HG03064 (cell line): Measurements from ENCODE around the gene PXYLP1.
"Not testable (repeated sequence)": the region's sequence is repeated elsewhere in the genome, so short reads cannot be mapped to it uniquely, and the experiment has no call there.

ENCODE experiments used
- ATAC-seq: cut with Tn5 transposase; IDR thresholded peaks from one replicate; pipeline ENCODE4 v1.9.1; 2021; ENCODE audit warnings: low read depth; ENCODE audit not compliant: unreplicated experiment

The PXYLP1 gene

GRCh38 chr3:141231101-141231951 is at the start of gene PXYLP1:
Gene PXYLP1, plus strand, starts transcription at chr3:141231825. Its CDS starts 28,351 bp downstream, at chr3:141260176.
- ATAC-seq, result peak; percentile 99

GRCh38 chr3:141183606-141184005 is 48.0 kb upstream of the PXYLP1 start:
- ATAC-seq, result no peak

DNA sequence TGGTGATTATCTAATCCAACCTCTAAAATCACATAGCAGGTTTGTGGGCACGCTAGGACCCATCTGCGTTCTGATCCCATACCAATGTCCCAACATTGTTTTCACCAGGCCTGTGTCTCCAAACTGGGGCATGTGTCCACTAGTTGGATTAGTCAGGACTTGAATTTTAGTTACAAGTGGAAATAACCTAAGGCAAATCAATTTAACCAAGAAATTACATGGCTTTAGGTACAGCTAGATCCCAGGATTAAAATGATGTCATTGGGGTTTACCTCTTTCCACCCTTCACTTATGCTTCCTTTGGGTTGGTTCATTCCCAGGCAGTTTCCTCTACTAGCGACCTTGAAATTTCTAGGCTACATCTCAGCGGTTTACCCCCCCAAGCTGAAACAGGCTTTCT is 47.2 kb upstream of the PXYLP1 start:
- no peak for ATAC-seq

DNA sequence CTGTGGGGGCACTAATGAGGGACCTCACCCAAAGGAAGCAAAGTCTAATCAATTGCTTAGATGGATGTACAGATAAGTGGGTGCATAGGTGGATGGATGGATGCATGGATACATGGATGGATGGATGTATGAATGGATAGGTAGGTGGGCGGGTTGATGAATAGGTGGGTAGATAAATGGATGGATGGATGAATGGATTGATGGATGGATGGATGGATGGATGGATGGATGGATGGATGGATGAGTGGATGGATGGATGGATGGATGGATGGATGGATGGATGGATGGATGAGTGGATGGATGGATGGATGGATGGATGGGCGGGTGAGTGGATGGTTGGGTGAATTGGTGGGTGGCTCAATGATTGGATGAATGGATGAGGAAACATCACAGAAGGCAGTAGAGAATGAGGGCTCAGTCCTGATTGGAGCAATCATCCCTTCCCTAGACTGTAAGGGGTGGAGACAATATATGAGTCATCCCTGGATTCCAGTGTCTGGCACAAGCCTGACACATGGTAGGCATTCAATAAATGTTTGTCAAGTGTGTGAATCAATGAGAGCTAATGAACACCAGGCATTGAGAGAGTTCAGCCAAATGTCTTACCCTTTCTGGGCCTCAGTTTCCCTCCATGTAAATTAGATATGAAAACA is 40.4 kb upstream of the PXYLP1 start:
- ATAC-seq, result no peak

GRCh38 chr3:141192345-141192744 is 39.3 kb upstream of the PXYLP1 start:
- ATAC-seq, result peak; percentile 100

DNA sequence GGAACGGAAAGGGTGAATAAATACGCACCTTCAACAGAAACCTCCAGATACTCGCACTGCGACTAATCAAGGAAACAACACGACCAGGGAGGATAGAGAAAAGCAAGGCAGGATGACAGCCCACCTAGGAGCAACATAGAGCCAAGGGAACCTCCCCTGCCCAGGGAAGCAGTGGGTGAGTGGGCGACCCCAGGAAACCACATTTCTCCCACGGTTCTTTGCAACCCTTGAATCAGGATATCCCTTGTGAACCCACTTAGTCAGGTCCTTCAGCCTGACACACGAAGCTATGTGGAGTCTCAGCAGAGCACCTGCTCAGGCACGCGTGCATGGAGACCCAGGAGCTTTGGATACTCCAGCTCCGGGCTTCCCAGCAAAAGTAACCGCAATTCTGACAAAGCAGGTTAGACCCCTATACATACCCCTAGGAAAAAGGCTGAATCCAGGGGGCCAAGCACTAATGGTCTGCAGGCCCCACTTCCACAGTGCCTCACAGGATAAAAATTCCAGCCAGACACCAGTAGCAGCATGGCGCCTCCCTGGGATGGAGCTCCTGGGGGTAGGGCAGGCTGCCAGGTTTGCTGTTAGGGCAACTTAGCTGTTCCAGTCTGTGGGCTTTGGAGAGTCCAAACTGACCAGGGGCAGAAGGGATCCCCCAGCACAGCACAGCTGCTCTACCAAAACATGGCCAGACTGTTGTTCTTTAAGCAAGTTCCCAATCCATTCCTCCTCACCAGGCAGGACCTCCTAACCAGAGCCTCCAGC is 38.4 kb upstream of the PXYLP1 start:
- no peak for ATAC-seq

GRCh38 chr3:141201122-141201521 is 30.5 kb upstream of the PXYLP1 start:
- no peak for ATAC-seq

GRCh38 chr3:141202682-141203081 is 28.9 kb upstream of the PXYLP1 start:
- ATAC-seq, result no peak

GRCh38 chr3:141203866-141204265 is 27.8 kb upstream of the PXYLP1 start:
- no peak for ATAC-seq

DNA sequence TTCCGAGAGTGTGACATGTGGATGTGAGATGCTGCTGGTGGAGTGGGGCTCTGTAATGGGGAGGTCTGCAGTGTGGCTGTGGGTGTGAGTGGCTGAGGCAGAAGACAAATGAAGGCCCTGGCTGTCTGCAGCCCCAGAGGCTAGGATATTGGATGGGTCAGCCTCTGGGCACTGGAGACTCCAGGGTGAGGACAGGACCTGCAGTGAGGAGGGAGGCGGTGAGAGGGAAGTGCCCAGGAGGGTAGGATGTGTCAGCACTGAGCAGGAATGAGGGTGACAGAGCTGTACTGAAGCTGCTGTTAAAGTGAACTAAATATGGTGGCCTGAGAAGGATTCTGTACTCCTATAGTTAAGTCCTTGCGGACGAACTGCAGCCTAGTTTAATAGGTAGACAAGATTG is 27.3 kb upstream of the PXYLP1 start:
- ATAC-seq, result no peak

GRCh38 chr3:141211306-141211705 is 20.3 kb upstream of the PXYLP1 start:
- ATAC-seq, result not testable (repeated sequence)

GRCh38 chr3:141212101-141212500 is 19.5 kb upstream of the PXYLP1 start:
- no peak for ATAC-seq

GRCh38 chr3:141212555-141212954 is 19.1 kb upstream of the PXYLP1 start:
- ATAC-seq, result no peak

- ATAC-seq, result no peak
Observed at GRCh38 chr3:141216975-141217374, 14.7 kb upstream of the PXYLP1 start.

DNA sequence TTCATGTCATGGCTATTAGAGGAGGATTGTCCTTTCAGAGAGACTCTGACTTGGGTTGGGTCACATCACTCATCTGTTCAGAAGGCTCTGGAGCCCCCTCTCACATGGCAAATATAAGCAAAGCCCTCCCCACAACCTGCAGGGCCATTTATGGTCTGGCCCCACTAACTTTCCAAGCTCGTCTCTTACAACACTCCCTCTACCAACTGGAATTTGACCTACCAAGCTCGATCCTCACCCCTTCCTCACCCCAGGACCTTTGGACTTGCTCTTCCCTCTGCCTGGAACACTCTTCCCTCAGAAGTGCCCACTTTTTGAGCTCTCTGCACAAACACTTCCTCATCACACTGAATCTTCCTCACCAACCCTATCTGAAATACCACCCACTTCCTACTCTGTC is 14.2 kb upstream of the PXYLP1 start:
- ATAC-seq, result no peak

DNA sequence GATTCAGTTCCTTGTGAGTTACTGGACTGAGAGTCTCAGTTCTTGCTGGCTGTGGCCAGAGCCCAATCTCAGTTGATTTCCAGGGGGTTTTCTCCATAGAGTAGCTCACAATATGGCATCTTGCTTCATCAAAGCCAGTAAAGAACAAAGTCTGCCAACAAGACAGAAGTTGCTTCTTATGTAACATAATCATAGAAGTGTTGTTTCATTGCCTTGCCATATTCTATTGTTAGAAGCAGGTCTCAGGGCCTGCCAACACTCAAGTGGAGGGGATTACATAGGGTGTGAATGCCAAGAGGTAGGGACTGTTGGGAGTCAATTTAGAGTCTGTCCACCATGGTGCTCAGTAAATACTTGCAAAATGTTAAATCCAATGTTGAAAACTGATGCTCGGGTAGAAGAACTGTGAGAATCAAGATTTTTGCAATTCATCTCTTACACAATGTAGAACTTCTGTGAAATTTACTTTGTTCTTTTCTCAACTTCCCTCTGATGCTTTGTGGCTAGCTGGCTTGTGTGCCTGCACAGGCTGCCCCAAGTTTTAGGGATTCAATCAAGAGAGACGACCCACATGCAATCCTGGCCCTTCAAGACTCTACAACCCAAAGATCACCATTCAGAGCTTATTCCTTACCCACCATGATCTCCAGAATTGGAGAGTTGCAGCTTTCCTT is 13.3 kb upstream of the PXYLP1 start:
- ATAC-seq, result no peak

DNA sequence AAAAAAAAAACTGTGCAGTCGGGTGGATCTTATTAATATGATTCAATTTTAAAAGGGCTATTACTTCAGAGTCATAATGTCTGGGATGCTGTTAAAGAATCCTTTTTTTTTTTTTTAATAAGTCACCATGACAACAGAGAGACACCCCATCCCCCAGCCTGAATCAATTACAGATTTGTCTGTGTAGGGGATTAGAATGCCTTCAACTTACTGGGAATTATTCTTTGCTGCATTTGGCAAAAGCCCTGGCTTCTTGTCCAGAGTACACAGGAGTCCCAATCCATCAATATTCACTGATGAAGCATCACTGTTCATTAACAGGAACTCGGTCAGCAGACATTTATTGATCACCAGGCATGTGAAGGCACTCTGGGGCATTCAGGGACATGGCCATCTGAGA is 12.7 kb upstream of the PXYLP1 start:
- ATAC-seq, result no peak

DNA sequence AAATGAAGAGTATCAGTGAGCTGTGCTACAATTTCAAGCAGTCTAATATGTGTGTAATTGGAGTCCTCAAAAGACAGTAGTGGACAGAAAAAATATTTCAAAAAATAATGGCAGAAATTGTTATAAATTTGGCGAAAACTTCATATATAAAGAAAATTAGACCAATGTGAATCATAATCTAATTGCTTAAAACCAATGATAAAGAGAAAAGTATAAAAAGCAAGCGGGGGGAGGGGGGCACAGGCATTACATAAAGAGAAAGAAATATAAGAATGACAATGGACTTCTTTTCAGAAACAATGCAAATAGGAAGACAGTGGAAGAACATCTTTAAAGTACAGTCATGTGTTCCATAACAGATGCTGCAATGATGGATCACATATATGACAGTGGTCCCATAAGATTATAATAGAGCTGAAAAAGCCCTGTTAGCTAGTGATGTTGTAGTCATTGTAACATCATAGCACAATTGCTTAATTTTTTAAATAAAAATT is 7.9 kb upstream of the PXYLP1 start:
- no peak for ATAC-seq

- ATAC-seq, result no peak
Observed at GRCh38 chr3:141225939-141226338, 5.7 kb upstream of the PXYLP1 start.

GRCh38 chr3:141227216-141227615 is 4.4 kb upstream of the PXYLP1 start:
- ATAC-seq, result no peak

- no peak for ATAC-seq
Observed at GRCh38 chr3:141227752-141228151, 3.9 kb upstream of the PXYLP1 start.
